GM18511 (cell line): ENCODE data around the gene CAMSAP2.

Source experiments
- ATAC-seq: cut with Tn5 transposase; IDR thresholded peaks from one replicate; pipeline ENCODE4 v1.9.1; 2021; ENCODE audit warnings: mild to moderate bottlenecking, moderate library complexity; ENCODE audit not compliant: unreplicated experiment

CAMSAP2 gene

DNA sequence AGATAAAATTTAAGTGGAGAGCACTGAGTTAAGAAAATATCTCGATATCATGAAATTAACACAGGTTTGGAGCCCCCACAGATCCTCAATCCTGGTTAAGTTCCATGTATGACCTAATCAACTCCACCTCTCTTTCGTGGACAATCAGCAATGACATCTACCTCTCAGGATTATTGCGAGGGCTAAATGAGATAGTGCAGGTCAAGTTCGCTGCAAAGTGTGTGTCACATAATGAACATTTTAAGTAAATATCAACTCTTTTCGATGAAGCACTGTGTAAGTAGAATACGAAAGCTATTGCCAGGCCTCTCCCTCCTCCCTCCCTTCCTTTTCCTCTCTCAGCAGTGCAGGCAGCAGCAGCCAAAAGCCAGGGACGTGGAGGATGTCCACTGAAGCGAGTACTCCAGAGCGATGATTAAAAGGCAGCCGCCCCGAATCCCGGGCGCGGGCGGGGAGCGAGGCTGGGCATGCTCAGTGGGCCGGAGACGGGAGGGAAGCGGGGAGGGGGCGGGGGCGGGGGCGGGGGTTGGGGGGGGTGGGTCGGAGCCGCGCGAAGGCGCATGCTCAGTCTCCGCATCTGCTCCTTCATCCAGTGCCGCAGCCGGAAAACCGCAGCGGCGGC lies at the start of gene CAMSAP2:
Gene CAMSAP2 (plus strand): TSS at position 567 of the 622 bp plus-strand sequence. CDS start 935 bp downstream, outside the sequence.
- peak; percentile 56 for ATAC-seq

- no peak for ATAC-seq
Measured at GRCh38 chr1:200692316-200692715, 46.4 kb upstream of the CAMSAP2 start.

DNA sequence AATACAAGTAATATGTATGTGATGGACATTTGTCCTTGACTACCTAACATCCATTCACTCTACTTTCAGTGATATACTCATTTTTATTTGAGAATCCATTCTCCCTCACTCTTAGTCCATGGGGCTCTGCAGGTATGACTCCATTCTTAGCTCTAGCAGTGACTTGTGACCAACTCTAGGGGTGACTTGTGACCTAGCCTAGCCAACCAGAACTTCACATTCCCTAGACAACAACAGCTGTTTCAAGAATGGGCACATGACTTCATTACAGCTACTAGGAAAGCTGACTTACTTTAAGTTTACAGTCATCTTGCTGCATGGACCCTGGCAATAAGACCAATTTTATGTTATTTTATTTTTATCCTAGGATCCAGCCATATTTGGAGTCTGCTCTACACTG lies 45.4 kb upstream of the CAMSAP2 start:
- no peak for ATAC-seq

DNA sequence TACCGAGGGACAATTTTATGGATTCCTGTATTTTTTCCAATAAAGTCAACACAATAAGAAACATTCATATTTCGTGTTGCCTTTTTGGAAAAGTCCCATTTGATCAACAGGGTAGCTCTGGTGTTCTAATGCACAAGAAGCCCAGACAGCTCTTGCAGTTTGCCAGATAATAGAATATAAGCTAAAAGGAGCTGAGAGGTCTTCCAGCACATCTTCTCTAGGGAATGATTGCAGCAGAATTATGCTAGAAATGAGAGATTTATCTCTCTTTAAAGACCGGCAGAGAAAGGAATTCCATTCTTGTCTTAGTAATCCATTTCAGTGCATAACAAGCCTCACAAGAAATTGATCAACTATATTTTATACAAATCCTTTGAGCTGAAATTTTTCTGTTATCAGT lies 44.0 kb upstream of the CAMSAP2 start:
- no peak for ATAC-seq

GRCh38 chr1:200699871-200700270 lies 38.8 kb upstream of the CAMSAP2 start:
- ATAC-seq, result no peak

DNA sequence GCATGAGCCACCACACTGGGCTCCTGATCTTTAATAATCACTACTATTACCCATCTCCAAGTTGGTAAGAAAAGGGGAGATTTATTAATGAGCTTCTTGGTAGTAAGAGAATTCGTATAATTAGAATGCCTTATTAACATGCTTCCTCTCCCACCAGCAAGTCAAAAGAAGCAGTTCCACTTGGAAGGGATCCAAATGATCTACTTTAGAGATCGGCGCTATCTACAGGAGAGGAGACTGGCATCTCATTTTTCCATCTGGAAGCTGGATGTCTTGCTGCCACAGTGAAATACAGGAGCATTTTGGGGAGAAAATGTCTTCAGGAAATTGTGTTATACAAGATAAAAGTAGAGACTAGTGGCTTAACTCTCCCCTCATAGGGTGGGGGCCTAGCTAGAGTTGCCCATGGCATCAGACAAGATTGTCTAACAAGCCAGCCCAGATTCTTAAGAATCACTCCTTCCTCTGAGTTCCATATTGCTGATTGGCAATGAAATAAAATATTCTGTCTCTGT lies 33.6 kb upstream of the CAMSAP2 start:
- ATAC-seq, result no peak

DNA sequence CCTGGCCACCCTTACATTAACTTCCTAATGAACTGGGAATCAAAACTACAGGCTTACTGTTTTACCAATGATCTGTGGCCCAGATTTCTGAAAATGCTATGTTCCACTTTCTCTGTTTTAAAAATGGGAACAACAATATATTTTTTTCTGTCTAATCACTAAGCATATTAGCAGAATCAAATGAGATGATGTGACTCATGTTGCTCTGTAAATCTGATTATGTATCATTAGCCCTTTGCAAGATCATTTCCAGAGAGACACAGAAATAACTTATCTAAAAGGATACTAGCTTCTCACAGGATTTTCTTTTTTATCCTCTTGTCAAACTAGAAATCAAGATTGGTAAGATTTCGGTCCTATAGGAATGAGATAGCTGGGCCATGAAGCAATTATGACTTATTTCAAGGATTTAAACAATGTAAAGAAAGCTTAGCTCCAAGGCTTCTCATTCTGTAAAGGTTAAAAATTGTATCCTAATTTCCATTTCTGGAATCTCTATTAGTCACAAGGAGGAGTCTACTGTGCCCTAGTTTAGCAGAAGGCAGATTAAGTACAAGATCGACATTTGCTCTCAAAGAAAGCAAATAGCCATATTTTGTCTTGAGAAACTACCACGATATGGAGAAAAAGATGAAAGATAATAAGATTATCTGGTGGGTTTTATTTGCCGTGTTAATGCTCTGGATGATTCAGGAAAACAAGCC lies 32.4 kb upstream of the CAMSAP2 start:
- ATAC-seq, result no peak

DNA sequence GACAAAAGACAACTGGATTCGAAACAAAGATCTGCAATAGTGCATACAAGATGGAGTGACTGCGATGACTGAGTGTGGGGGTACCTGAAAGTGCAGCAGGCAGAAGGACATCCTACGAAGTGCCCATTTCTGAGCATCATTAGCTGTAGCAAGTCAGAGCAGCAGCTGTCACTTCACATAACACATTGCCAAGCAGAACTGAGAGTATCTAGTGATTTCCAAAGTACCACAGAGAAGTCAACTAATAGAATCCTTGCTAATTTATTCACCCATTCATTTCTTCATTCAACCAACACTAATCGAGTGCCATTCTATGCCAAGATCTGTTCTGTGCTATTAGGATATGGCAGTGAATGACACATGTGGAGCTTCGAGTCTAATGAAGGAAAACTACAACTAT lies 31.6 kb upstream of the CAMSAP2 start:
- no peak for ATAC-seq

DNA sequence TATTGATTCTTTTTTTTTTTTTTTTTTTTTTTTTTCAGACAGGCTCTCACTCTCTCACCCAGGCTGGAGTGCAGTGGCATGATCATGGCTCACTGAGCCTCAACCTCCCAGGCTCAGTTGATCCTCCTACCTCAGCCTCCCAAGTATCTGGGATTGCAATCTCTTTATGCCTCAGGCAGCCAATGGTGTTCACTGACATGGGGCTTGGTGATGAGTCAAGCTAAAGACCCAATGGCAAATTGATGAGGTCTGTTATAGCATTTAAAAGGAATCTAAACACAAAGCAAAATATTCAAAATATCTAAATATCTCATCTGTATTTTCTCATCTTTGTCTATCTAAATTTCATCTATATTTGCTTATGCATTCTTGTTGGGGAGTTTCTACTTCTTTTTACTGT lies 30.5 kb upstream of the CAMSAP2 start:
- no peak for ATAC-seq

GRCh38 chr1:200708769-200709168 lies 29.9 kb upstream of the CAMSAP2 start:
- ATAC-seq, result no peak

DNA sequence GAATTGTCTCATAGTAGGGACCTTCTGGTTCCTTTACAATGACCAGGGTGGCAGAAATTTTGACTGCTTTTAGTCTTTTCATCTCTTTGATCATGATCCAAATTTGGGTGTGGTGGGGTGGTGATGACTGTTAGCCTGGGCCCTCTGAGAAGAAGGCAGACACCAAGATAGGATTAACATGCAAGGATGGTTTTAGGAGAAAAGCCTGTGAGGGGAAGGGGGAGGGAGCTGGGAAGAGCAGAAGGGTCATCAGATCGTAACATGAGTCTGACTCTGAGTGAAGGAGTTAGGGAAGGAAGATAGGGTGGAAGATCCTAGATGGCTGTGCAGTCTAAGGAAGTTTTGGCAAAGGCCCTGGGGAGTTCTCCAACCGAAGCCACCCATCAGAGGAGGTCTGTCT lies 28.5 kb upstream of the CAMSAP2 start:
- no peak for ATAC-seq

DNA sequence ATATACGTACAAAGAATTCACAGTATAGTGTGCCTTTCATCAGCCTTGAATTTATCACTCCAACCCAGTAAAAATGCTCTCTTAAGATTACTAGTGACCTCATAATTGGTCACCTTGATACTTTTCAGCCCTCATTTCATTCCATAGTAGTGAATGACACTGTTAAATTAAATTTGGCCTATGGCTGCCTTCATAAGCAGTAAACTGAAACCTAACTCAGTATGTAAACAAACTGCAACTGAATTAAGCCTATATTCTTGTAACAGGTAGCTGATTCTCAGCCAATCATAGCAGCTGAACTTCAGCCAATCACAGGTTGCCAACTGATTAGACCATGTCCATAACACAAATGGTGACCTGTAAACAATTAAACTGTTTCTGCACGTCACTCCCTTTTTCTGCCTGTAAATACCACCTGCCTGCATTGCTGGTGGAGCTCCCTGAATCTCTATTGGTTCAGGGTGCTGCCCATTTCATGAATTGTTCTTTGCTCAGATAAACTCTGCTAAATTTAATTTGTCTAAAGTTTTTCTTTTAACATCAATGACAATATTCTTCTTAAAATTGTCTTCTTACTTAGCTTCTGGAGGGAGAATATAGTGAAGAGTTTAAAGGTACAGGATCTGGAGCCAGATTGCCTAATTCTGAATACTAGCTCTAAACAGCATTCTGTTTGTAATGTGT lies 24.0 kb upstream of the CAMSAP2 start:
- ATAC-seq, result no peak

GRCh38 chr1:200720199-200720598 lies 18.5 kb upstream of the CAMSAP2 start:
- ATAC-seq, result no peak

DNA sequence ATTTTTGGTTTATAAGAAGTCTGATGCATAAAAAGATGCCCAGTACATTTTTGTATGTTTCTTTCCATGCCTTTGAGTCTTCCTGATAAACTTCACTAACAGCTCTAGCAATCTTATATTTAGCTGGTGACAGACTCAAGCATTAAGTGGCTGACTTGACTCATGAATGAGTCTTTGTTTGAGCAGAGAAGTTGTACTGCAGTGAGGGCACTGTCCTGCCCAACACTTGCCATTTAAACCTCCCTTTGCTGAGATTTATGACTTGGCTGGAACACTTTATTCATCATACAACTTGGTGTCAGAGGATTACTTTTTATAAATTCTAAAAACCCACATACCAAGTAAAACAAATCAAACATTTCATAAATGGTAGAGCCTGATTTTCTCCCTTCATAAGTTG lies 14.6 kb upstream of the CAMSAP2 start:
- no peak for ATAC-seq

- ATAC-seq, result no peak
Measured at GRCh38 chr1:200727257-200727656, 11.4 kb upstream of the CAMSAP2 start.

GRCh38 chr1:200729863-200730262 lies 8.8 kb upstream of the CAMSAP2 start:
- ATAC-seq, result no peak

GRCh38 chr1:200731654-200732332 lies 6.9 kb upstream of the CAMSAP2 start:
- no peak for ATAC-seq

DNA sequence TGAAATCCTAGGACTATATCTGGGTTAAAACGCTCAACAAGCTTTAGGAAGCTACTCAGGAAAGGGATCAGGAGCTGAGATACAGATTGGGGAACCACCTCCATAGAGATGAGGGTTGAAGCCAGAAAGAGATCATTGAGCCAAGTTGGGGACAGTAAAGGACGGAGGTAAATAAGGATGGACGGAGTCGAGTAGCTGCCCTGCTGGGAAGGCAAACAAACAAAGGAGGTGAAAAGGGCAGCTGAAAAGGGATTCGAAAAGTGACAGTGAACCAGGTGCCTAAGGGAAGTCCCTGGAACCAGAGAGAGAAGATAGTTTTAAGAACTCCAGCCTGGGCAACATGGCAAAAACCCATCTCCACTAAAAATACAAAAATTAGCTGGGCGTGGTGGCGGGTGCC lies 6.3 kb upstream of the CAMSAP2 start:
- ATAC-seq, result no peak

DNA sequence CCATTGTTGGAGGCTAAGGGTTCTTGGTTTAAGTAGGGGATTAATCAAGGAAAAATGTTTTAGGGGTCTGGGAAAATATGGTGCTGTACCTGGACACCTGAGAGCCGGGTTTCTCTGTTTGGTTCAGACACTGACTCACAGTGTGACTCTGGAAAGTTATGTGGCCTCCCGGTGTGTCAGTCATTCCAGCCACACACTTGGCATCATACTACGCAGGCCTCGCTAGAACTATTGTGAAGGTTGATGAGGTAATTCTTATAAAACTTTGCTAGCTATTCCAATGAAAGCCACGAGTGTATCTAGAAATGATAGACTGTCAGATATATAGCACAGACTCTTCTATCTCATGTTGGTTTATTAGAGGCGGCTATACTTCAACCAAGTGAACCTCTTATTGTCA lies 4.8 kb upstream of the CAMSAP2 start:
- ATAC-seq, result no peak

- ATAC-seq, result no peak
Measured at GRCh38 chr1:200737647-200738291, 924 bp upstream of the CAMSAP2 start.
